Peyer's patch (tissue), 4 donors: ENCODE measurements around the gene CTNNA2. TPM values are rescaled to one million over a fixed set of nuclear protein-coding genes. Genes with fewer than 3 reads are reported as not detected.

Experiments used
- DNase-seq, 3 donors: peaks; one replicate each; pipeline ENCODE4 v3.0.0-alpha.2; 2017 to 2019
- H3K27ac ChIP-seq, 4 donors: fragments of 200-600 bp; sonication (generic); one replicate each; pipeline ENCODE4 v1.5.1; 2016 to 2019
- H3K27me3 ChIP-seq, 2 donors: fragments of 200-600 bp; sonication (generic); one replicate each; pipeline ENCODE4 v1.5.1; 2019
- H3K36me3 ChIP-seq, 3 donors: fragments of 200-600 bp; sonication (generic); one replicate each; pipeline ENCODE4 v1.5.1; 2016 to 2019
- H3K4me1 ChIP-seq, 4 donors: fragments of 200-600 bp; sonication (generic); one replicate each; pipeline ENCODE4 v1.5.1; 2016 to 2019
- H3K4me3 ChIP-seq, 4 donors: fragments of 200-600 bp; sonication (generic); 1 replicate in 3 of 4; 2 replicates in 1 of 4; pipeline ENCODE4 v1.5.1; 2016 to 2019; ENCODE audit warnings: mild to moderate bottlenecking in 1 of 4
- H3K9me3 ChIP-seq, 4 donors: fragments of 200-600 bp; sonication (generic); one replicate each; pipeline ENCODE4 v1.5.1; 2016 to 2019; ENCODE audit warnings: mild to moderate bottlenecking in 1 of 4
- POLR2A ChIP-seq, 2 donors: fragments of 450-650 bp; IDR thresholded peaks; one replicate each; pipeline ENCODE4 v1.5.1; 2017; ENCODE audit warnings: antibody characterized with exemption in 2 of 2, mild to moderate bottlenecking in 2 of 2, moderate library complexity in 2 of 2
- total RNA-seq, 4 donors: library from RNA; depleted of rRNA; stranded (reverse); fragments of >200 nt; gene quantifications; one replicate each; pipeline ENCODE4 v1.1.0, GENCODE V29; 2016
- TF ChIP-seq, protein P1 (sequence below), 6 experiments: fragments of 450-650 bp in 4 of 6; fragments of 200-600 bp in 2 of 6; sonication (generic) in 1 of 6; IDR thresholded peaks; one replicate each; pipeline ENCODE4 v1.5.1; 2017 to 2019; ENCODE audit warnings: antibody characterized with exemption in 6 of 6, mild to moderate bottlenecking in 3 of 6, moderate library complexity in 1 of 6

The CTNNA2 gene
- total RNA-seq, 4 donors from 2014 or later, result 0.67 to 5.3 (median 0.88) TPM; not detected in 1

DNA sequence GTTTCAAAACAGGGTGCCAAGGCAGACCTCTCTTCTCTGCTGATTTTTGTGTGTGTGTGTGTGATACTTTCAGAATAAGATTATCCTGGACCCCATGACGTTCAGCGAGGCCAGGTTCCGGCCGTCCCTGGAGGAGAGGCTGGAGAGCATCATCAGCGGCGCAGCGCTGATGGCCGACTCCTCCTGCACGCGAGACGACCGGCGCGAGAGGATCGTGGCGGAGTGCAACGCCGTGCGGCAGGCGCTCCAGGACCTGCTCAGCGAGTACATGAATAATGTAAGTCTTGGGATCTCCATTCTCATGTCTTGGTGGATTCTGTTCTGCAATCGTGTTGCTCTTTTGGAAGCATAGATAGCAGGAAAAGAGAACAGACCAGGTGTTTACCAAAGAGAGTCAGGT, 396.7 kb downstream of the CTNNA2 start:
- DNase-seq, result no peak

DNA sequence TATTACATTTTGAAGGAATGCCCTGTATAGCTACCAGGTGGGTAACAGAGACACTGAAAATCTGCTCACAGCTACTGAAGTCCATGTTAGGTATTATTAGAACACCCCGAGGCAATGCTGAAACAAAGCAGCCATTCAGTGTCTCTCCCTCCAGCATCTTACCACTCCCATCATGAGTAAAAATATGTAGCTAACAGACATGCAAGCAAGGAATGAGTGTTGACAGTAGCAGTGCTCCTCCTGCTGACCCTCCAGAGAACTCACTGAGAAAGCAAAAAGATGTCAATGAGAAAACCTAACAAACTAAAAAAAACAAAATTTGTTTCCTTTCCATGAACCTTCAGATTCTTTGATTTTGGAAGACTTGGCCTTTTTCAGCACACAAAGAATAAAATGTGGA, 397.8 kb downstream of the CTNNA2 start:
- Histone ChIP-seq H3K4me3 (no peak overlapping the region), H3K36me3 (no peaks in the 10 kb centered on the region), H3K4me1 (no peaks in the 10 kb centered on the region), H3K27ac (no peak overlapping the region), H3K27me3 (no peaks in the 10 kb centered on the region), H3K9me3 (no peaks in the 10 kb centered on the region)
- TF ChIP-seq, protein P1, sequence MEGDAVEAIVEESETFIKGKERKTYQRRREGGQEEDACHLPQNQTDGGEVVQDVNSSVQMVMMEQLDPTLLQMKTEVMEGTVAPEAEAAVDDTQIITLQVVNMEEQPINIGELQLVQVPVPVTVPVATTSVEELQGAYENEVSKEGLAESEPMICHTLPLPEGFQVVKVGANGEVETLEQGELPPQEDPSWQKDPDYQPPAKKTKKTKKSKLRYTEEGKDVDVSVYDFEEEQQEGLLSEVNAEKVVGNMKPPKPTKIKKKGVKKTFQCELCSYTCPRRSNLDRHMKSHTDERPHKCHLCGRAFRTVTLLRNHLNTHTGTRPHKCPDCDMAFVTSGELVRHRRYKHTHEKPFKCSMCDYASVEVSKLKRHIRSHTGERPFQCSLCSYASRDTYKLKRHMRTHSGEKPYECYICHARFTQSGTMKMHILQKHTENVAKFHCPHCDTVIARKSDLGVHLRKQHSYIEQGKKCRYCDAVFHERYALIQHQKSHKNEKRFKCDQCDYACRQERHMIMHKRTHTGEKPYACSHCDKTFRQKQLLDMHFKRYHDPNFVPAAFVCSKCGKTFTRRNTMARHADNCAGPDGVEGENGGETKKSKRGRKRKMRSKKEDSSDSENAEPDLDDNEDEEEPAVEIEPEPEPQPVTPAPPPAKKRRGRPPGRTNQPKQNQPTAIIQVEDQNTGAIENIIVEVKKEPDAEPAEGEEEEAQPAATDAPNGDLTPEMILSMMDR (IDR thresholded peaks at IDR 0.05), result no peak
- no peak for TF ChIP-seq POLR2A (IDR thresholded peaks at IDR 0.05)
- DNase-seq, result no peak

More for the DNA sequence above, 396.7 kb downstream of the CTNNA2 start:
- no peak overlapping the region for H3K4me3 ChIP-seq
- H3K36me3 ChIP-seq, result no peaks in the 10 kb centered on the region
- H3K27me3 ChIP-seq, result no peaks in the 10 kb centered on the region
- no peaks in the 10 kb centered on the region for H3K4me1 ChIP-seq
- no peak overlapping the region for H3K27ac ChIP-seq
- TF ChIP-seq, protein P1 (IDR thresholded peaks at IDR 0.05), result no peak
- no peak for TF ChIP-seq POLR2A (IDR thresholded peaks at IDR 0.05)
- no peaks in the 10 kb centered on the region for H3K9me3 ChIP-seq

DNA sequence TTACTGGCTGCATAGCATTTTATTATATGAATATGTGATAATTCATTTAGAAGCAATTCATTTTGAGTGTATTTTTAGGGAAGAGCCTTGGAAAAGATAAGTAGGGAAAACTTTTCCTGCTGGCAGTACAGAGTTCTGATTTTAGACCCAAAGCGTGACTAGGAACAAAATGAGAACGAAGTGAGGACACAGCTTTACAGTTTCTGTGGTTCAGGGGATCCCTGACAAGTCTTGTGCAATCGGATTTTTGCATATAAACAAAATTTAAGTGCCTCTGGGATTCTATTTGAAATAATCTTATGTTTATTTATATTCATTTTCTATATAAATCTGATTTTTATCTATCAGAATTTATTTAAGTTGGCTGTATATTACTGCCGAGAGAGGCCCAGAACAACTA, 402.6 kb downstream of the CTNNA2 start:
- Histone ChIP-seq H3K9me3 (no peaks in the 10 kb centered on the region), H3K4me3 (no peak overlapping the region), H3K27ac (no peak overlapping the region), H3K27me3 (no peaks in the 10 kb centered on the region), H3K36me3 (no peaks in the 10 kb centered on the region), H3K4me1 (no peaks in the 10 kb centered on the region)
- TF ChIP-seq, protein P1 (IDR thresholded peaks at IDR 0.05), result no peak
- no peak for DNase-seq

DNA sequence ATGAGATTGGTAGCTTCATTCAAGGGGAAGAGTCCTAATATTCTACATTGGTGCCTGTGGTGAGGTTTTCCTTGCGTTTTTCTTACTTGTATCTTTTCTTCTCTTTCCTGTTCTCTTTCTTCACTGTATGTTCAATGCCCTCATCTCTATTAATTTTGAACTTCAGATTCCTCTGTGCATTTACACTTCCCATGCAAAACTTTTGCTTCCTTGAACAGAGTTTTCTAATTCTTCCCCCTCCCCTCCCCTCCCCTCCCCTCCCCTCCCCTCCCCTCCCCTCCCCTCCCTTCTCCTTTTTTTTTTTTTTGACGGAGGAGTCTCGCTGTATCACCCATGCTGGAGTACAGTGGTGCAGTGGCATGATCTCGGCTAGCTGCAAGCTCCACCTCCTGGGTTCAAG, 403.4 kb downstream of the CTNNA2 start:
- no peaks in the 10 kb centered on the region for H3K9me3 ChIP-seq
- TF ChIP-seq, protein P1 (IDR thresholded peaks at IDR 0.05), result no peak
- no peak for TF ChIP-seq POLR2A (IDR thresholded peaks at IDR 0.05)
- no peak overlapping the region for H3K4me3 ChIP-seq
- H3K4me1 ChIP-seq, result no peaks in the 10 kb centered on the region
- H3K27ac ChIP-seq, result no peak overlapping the region
- no peaks in the 10 kb centered on the region for H3K36me3 ChIP-seq
- no peaks in the 10 kb centered on the region for H3K27me3 ChIP-seq
- no peak for DNase-seq

DNA sequence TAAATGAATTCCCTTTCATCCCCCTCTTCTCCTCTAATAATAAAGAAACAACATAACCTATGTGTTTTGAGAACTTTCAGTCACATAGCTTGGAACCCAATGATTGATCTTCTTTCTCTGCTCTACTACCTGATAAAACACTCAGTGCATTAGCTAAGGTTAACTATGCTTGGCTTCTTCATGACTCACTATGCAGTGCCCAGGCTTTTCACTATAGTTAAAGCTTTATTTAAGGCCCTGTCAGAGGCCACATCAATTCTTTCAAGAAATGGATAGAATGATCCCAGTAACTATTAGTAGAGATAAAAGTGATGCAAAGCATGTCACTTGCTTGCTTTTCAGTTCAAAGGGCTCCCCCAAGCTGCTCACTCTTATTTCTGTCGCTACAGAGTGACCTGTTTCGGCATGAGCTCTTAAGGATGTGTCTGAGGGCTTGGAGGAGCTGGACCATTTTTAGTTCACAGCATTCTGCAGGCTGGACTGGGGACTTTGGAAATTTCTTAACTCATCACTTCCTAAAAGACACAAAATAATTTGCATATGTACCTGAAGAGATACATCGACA, 407.7 kb downstream of the CTNNA2 start:
- Histone ChIP-seq H3K4me3 (no peak overlapping the region), H3K27ac (no peak overlapping the region), H3K4me1 (no peaks in the 10 kb centered on the region), H3K36me3 (no peaks in the 10 kb centered on the region), H3K27me3 (no peaks in the 10 kb centered on the region), H3K9me3 (no peaks in the 10 kb centered on the region)
- no peak for TF ChIP-seq POLR2A (IDR thresholded peaks at IDR 0.05)
- TF ChIP-seq, protein P1 (IDR thresholded peaks at IDR 0.05), result no peak
- DNase-seq, result no peak

DNA sequence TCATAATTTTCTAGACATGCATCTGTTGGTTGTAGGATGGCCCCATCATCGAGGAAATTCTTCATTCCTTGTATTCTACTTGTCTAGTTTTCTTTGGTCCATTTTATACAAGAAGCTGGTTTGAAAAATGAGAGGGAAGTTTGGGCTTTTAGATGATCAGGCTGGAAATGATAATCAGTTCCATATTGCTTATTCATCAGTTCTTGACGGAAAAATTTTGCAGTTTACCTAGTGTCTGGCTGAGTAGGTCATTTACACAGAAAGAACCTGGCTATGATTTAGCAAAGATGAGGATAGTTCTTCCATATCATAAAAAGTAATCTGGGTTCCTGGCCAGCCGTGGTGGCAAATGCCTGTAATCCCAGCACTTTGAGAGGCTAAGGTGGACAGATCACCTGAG, 416.8 kb downstream of the CTNNA2 start:
- no peaks in the 10 kb centered on the region for H3K27me3 ChIP-seq
- H3K9me3 ChIP-seq, result no peaks in the 10 kb centered on the region
- H3K4me1 ChIP-seq, result no peaks in the 10 kb centered on the region
- DNase-seq, result no peak
- H3K27ac ChIP-seq, result no peak overlapping the region
- H3K36me3 ChIP-seq, result no peaks in the 10 kb centered on the region
- no peak overlapping the region for H3K4me3 ChIP-seq
- TF ChIP-seq, protein P1 (IDR thresholded peaks at IDR 0.05), result no peak
- TF ChIP-seq POLR2A (IDR thresholded peaks at IDR 0.05), result no peak
